Omental fat pad (tissue), 4 donors: ENCODE data around the gene GLUL. TPM values are rescaled to one million over a fixed set of nuclear protein-coding genes. Genes with fewer than 3 reads are reported as not detected.
"Not testable (repeated sequence)": the region's sequence is repeated elsewhere in the genome, so short reads cannot be mapped to it uniquely, and the experiment has no call there.

ENCODE experiments used
- ATAC-seq: fragments of 150-250 bp; one replicate; pipeline ENCODE4 v1.9.1; 2016; ENCODE audit warnings: mild to moderate bottlenecking, moderate library complexity; ENCODE audit not compliant: low FRiP score
- DNase-seq: peaks from one replicate; pipeline ENCODE4 v3.0.0-alpha.2; 2019; ENCODE audit warnings: low spot score
- total RNA-seq, 4 donors: library from RNA; depleted of rRNA; stranded (reverse); fragments of >200 nt; gene quantifications; one replicate each; pipeline ENCODE4 v1.1.0, GENCODE V29; 2016
- TF ChIP-seq, protein P1 (sequence below), 3 donors: fragments of 450-650 bp; IDR thresholded peaks; one replicate each; pipeline ENCODE4 v1.5.1; 2016 to 2017; ENCODE audit warnings: antibody characterized with exemption in 3 of 3, mild to moderate bottlenecking in 3 of 3, moderate library complexity in 2 of 3

Gene GLUL
- total RNA-seq, 4 donors from 2014 or later = 5,022 to 14,857 (median 5,938) TPM

DNA sequence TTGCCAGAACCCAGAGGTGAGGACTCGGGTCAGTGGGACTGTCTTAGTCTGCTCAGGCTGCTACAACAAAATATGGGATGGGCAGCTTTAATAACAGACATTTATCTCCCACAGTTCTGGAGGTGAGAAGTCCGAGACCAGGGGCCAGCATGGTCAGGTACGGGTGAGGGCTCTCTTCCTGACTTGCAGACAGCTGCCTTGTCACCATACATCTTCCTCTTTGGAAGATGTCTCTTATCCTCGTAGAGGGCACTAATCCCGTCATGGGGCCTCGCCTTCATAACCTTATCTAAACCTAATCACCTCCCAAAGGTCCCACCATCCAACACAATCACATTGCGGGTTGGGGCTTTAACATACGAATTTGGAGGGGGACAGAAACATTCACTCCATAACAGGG lies 51.9 kb downstream of the GLUL start:
- ATAC-seq (no peak), DNase-seq (no peak)
- TF ChIP-seq, protein P1, sequence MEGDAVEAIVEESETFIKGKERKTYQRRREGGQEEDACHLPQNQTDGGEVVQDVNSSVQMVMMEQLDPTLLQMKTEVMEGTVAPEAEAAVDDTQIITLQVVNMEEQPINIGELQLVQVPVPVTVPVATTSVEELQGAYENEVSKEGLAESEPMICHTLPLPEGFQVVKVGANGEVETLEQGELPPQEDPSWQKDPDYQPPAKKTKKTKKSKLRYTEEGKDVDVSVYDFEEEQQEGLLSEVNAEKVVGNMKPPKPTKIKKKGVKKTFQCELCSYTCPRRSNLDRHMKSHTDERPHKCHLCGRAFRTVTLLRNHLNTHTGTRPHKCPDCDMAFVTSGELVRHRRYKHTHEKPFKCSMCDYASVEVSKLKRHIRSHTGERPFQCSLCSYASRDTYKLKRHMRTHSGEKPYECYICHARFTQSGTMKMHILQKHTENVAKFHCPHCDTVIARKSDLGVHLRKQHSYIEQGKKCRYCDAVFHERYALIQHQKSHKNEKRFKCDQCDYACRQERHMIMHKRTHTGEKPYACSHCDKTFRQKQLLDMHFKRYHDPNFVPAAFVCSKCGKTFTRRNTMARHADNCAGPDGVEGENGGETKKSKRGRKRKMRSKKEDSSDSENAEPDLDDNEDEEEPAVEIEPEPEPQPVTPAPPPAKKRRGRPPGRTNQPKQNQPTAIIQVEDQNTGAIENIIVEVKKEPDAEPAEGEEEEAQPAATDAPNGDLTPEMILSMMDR (IDR thresholded peaks at IDR 0.05) = no peak

DNA sequence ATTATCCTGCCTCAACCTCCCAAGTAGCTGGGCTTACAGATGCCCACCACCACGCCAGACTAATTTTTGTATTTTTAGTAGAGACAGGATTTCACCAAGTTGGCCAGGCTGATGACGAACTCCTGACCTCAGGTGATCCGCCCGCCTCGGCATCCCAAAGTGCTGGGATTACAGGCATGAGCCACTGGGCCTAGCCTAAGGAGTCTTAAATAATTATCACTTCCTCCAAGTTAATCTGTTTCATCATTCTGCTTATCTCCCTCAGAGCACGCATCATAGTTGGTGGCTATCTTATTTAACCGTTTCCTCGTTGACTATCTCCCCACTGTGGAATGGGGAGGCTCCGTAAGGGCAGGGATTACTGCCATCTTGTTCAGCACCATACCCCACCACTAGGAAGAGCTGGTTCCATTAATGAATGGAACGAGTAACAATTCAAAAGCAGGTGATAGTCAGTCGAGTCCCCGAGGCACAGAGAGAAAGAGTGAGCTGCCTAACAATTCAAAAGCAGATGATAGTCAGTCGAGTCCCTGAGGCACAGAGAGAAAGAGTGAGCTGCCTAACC lies 52.7 kb downstream of the GLUL start:
- ATAC-seq (no peak), DNase-seq (no peak)
- TF ChIP-seq, protein P1 (IDR thresholded peaks at IDR 0.05) = no peak

GRCh38 chr1:182337736-182338571 lies 53.6 kb downstream of the GLUL start:
- peak; percentile 65 for ATAC-seq
- no peak for DNase-seq

GRCh38 chr1:182335771-182336566 lies 55.6 kb downstream of the GLUL start:
- TF ChIP-seq, protein P1 (IDR thresholded peaks at IDR 0.05) = no peak
- ATAC-seq = no peak

More at GRCh38 chr1:182337736-182338571, 53.6 kb downstream of the GLUL start:
- TF ChIP-seq, protein P1 (IDR thresholded peaks at IDR 0.05) = no peak

GRCh38 chr1:182333071-182333571 lies 58.5 kb downstream of the GLUL start:
- ATAC-seq, DNase-seq: not testable (repeated sequence)

More at GRCh38 chr1:182335771-182336566, 55.6 kb downstream of the GLUL start:
- DNase-seq = no peak

- DNase-seq = no peak
- TF ChIP-seq, protein P1 (IDR thresholded peaks at IDR 0.05) = no peak
- no peak for ATAC-seq
Measured at GRCh38 chr1:182332261-182333060, 59.1 kb downstream of the GLUL start.

Other genes starting within 250 kb of the GLUL start
- not detected for gene TEDDM1, start 8.9 kb upstream of the GLUL start, total RNA-seq
- 1 to 10 TPM in 1 of 4 donors, not detected in 3; 1.7 TPM for gene RGSL1, start 58.4 kb upstream of the GLUL start, total RNA-seq
- 10 to 100 TPM in 2 of 4 donors, 1 to 10 TPM in 2; 4.8 to 12.6 (median 9.4) TPM for gene RNASEL, start 197.5 kb upstream of the GLUL start, total RNA-seq
- gene RGS16, start 212.6 kb upstream of the GLUL start, total RNA-seq = 10 to 100 TPM in 2 of 4 donors, 1 to 10 TPM in 2; 4.1 to 38.9 (median 12.1) TPM